ENCODE data around the gene TMEM255B.

- TF ChIP-seq CTCF (conservative IDR thresholded peaks at IDR 0.05; ENCODE audit: low read depth, low read length) (no peak; the same call in 1 of the 2 replicates), MAZ (IDR thresholded peaks at IDR 0.05; ENCODE audit: borderline replicate concordance, low read depth, low read length) (no peak), POLR2A (IDR thresholded peaks at IDR 0.05; ENCODE audit: low read depth, low read length) (no peak), MAFK (IDR thresholded peaks at IDR 0.05; ENCODE audit: low read depth, low read length) (no peak)
- TF ChIP-seq, protein P1, sequence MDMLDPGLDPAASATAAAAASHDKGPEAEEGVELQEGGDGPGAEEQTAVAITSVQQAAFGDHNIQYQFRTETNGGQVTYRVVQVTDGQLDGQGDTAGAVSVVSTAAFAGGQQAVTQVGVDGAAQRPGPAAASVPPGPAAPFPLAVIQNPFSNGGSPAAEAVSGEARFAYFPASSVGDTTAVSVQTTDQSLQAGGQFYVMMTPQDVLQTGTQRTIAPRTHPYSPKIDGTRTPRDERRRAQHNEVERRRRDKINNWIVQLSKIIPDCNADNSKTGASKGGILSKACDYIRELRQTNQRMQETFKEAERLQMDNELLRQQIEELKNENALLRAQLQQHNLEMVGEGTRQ (IDR thresholded peaks at IDR 0.05; ENCODE audit: low read depth, low read length), result no peak
Measured at GRCh38 chr13:113862931-113863523, 104.0 kb downstream of the TMEM255B start.

All from IMR-90 (cell line).